OCI-LY7 (cell line): ENCODE measurements around the gene NVL. TPM values are rescaled to one million over a fixed set of nuclear protein-coding genes. Genes with fewer than 3 reads are reported as not detected.
A peak's percentile ranks its signal among the peaks of the same experiment; 100 is the strongest.

Experiments
- BruUV-seq: library from RNA; stranded (reverse); fragments of 400-500 nt; replicated peaks from 2 replicates; lab custom pipeline; 2021; lab: Mats Ljungman, UMichigan
- CTCF ChIA-PET: fragments of 300-600 bp; sonication (Branson Sonifier 250); formaldehyde crosslinking; loops from one replicate; lab custom pipeline; 2022; ENCODE audit warnings: antibody characterized with exemption; ENCODE audit not compliant: unreplicated experiment; lab: Charles Lee
- POLR2A ChIA-PET: fragments of 300-600 bp; sonication (Branson Sonifier 250); formaldehyde crosslinking; loops from one replicate; lab custom pipeline; 2022; ENCODE audit warnings: antibody characterized with exemption; lab: Charles Lee
- DNase-seq: peaks from one replicate; pipeline ENCODE4 v3.0.0-alpha.2; 2015; ENCODE audit warnings: low spot score
- H2AFZ ChIP-seq: fragments of 200-600 bp; sonication (generic), shearing (Covaris generic); 2 replicates; pipeline ENCODE4 v1.6.1; 2014; ENCODE audit warnings: mild to moderate bottlenecking, antibody characterized with exemption, low read length, moderate library complexity
- H3K27ac ChIP-seq: fragments of 200-600 bp; sonication (generic); 2 replicates; pipeline ENCODE4 v1.5.1; 2014; ENCODE audit warnings: mixed run types, low read depth, mild to moderate bottlenecking, moderate library complexity, low read length, inconsistent platforms; ENCODE audit not compliant: poor library complexity, severe bottlenecking
- H3K36me3 ChIP-seq: fragments of 200-600 bp; sonication (generic); 2 replicates; pipeline ENCODE4 v1.6.1; 2014; ENCODE audit warnings: mild to moderate bottlenecking, antibody characterized with exemption, low read length, moderate library complexity, mixed read lengths; ENCODE audit not compliant: insufficient read depth
- H3K4me1 ChIP-seq: fragments of 200-600 bp; sonication (generic); 2 replicates; pipeline ENCODE4 v1.5.1; 2014; ENCODE audit warnings: mild to moderate bottlenecking, low read length; ENCODE audit not compliant: insufficient read depth, poor library complexity, severe bottlenecking
- H3K4me2 ChIP-seq: fragments of 200-600 bp; sonication (generic); 2 replicates; pipeline ENCODE4 v1.6.1; 2014; ENCODE audit warnings: mild to moderate bottlenecking, low read length
- H3K4me3 ChIP-seq: fragments of 200-600 bp; sonication (generic); 2 replicates; pipeline ENCODE4 v1.5.1; 2014; ENCODE audit warnings: mild to moderate bottlenecking, low read depth, low read length; ENCODE audit not compliant: poor library complexity, severe bottlenecking
- H3K79me2 ChIP-seq: fragments of 200-600 bp; sonication (generic); 2 replicates; pipeline ENCODE4 v1.6.1; 2016; ENCODE audit warnings: low read depth, mild to moderate bottlenecking, low read length, moderate library complexity, mixed read lengths; ENCODE audit not compliant: insufficient read depth
- H3K9me2 ChIP-seq: fragments of 200-600 bp; sonication (generic); 2 replicates; pipeline ENCODE4 v1.6.1; 2016; ENCODE audit warnings: mild to moderate bottlenecking, low read length, mixed read lengths; ENCODE audit not compliant: insufficient read depth
- H3K9me3 ChIP-seq: fragments of 200-600 bp; sonication (generic); 2 replicates; pipeline ENCODE4 v1.6.1; 2014; ENCODE audit warnings: mild to moderate bottlenecking, mixed run types, low read length, mixed read lengths
- H4K20me1 ChIP-seq: fragments of 200-600 bp; sonication (generic); 2 replicates; pipeline ENCODE4 v1.6.1; 2014; ENCODE audit warnings: mild to moderate bottlenecking, antibody characterized with exemption, low read length, moderate library complexity, mixed read lengths; ENCODE audit not compliant: insufficient read depth
- EZH2phosphoT487 ChIP-seq: fragments of 200-600 bp; sonication (generic); IDR thresholded peaks from 2 replicates; pipeline ENCODE4 v1.6.1; 2018; ENCODE audit warnings: low read depth, borderline replicate concordance, mild to moderate bottlenecking, mixed run types, antibody characterized with exemption, low read length, moderate library complexity, mixed read lengths
- intact Hi-C: fragments of 100-400 bp; cut with micrococcal nuclease; formaldehyde crosslinking; loops from one replicate; pipeline ENCODE4 v1.10.0; 2022; ENCODE audit not compliant: unreplicated experiment
- total RNA-seq, 2 experiments: library from RNA; depleted of rRNA in 1 of 2; stranded (reverse); fragments of >200 nt in 1 of 2; shearing (Covaris generic) in 1 of 2; gene quantifications; 2 replicates each; pipeline ENCODE4 v1.2.3, GENCODE V29; 2014 to 2022
- TF ChIP-seq, protein P1 (sequence below): fragments of 200-600 bp; sonication (generic); conservative IDR thresholded peaks from 2 replicates; pipeline ENCODE4 v1.5.1; 2014; ENCODE audit warnings: mild to moderate bottlenecking, antibody characterized with exemption, low read length, moderate library complexity, mixed read lengths

Gene NVL
- total RNA-seq, 2 experiments from 2014 or later, result 31.6 to 43.0 TPM

DNA sequence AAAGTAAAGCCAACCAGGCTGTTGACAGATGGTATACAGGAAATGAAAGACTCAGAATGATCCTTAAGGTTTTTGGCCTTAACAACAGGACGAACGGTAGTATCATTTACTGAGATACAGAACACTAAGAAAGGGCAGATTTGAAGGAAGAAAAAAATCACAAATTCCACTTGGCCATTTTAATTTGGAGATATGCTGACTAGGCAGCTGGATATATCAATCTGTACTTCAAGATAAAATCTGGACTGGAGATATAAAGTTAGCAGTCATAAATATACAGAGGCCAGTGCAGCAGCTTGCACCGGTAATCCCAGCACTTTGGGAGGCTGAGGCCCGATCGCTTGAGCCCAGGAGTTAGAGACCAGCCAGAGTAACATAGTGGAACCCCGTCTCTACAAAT lies 1.3 kb downstream of the NVL start:
- H3K36me3 ChIP-seq, result peaks cover 33% of the 10 kb centered on the region
- H3K4me3 ChIP-seq, result peak overlapping the region; percentile 95
- ChIA-PET POLR2A (interaction anchor here (0.6 kb wide), 2 partner anchors 9 to 20 kb away, joined by 3 to 4 read pairs; no protein-coding TSS in a partner anchor), CTCF (no interaction called here)
- DNase-seq, result no peak
- H2AFZ ChIP-seq, result no peak overlapping the region
- H3K27ac ChIP-seq, result no peak overlapping the region
- TF ChIP-seq EZH2phosphoT487, result no peak
- TF ChIP-seq, protein P1, sequence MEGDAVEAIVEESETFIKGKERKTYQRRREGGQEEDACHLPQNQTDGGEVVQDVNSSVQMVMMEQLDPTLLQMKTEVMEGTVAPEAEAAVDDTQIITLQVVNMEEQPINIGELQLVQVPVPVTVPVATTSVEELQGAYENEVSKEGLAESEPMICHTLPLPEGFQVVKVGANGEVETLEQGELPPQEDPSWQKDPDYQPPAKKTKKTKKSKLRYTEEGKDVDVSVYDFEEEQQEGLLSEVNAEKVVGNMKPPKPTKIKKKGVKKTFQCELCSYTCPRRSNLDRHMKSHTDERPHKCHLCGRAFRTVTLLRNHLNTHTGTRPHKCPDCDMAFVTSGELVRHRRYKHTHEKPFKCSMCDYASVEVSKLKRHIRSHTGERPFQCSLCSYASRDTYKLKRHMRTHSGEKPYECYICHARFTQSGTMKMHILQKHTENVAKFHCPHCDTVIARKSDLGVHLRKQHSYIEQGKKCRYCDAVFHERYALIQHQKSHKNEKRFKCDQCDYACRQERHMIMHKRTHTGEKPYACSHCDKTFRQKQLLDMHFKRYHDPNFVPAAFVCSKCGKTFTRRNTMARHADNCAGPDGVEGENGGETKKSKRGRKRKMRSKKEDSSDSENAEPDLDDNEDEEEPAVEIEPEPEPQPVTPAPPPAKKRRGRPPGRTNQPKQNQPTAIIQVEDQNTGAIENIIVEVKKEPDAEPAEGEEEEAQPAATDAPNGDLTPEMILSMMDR, result no peak
- H3K9me3 ChIP-seq, result no peaks in the 10 kb centered on the region
- peaks cover 28% of the 10 kb centered on the region for H3K4me1 ChIP-seq
- H4K20me1 ChIP-seq, result 0 out of 2 replicates have a peak, but pooled peaks cover 5% of the 10 kb centered on the region
- no TSS peak for BruUV-seq
- intact Hi-C loops, result no loop called here
- H3K4me2 ChIP-seq, result peak overlapping the region; percentile 84
- H3K79me2 ChIP-seq, result peaks cover 56% of the 10 kb centered on the region
- H3K9me2 ChIP-seq, result no peaks in the 10 kb centered on the region

DNA sequence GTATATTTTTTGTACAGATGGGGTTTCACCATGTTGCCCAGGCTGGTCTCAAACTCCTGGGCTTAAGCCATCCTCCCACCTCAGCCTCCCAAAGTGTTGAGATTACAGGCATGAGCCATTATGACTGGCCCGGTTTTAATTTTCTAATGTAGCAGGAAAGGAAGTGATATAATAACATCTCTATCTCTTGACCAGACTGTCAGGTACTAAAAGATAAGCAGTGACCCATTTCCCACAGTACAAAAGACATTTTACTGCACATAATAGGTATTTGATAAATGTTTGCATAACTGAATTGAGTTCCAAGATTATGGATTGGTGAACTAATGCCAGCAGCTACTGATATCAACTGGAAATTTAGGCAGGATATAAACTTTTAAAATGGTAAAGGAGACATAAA lies 4.0 kb downstream of the NVL start:
- POLR2A ChIA-PET, result no interaction called here
- no TSS peak for BruUV-seq
- H3K79me2 ChIP-seq, result peaks cover 66% of the 10 kb centered on the region

GRCh38 chr1:224321706-224322105 lies 8.3 kb downstream of the NVL start:
- peaks cover 48% of the 10 kb centered on the region for H3K79me2 ChIP-seq
- ChIA-PET CTCF (no interaction called here), POLR2A (no interaction called here)
- no peak for DNase-seq
- BruUV-seq, result no TSS peak
- H3K4me1 ChIP-seq, result no peaks in the 10 kb centered on the region
- no peak overlapping the region for H3K4me3 ChIP-seq
- H2AFZ ChIP-seq, result no peak overlapping the region
- no peaks in the 10 kb centered on the region for H4K20me1 ChIP-seq
- H3K9me2 ChIP-seq, result no peaks in the 10 kb centered on the region
- H3K36me3 ChIP-seq, result peaks cover 67% of the 10 kb centered on the region
- intact Hi-C loops, result no loop called here
- no peak overlapping the region for H3K27ac ChIP-seq
- TF ChIP-seq, protein P1, result no peak
- TF ChIP-seq EZH2phosphoT487, result no peak
- no peaks in the 10 kb centered on the region for H3K9me3 ChIP-seq
- H3K4me2 ChIP-seq, result no peak overlapping the region

More for the DNA sequence above, 4.0 kb downstream of the NVL start:
- Histone ChIP-seq H3K4me2 (no peak overlapping the region), H3K9me2 (no peaks in the 10 kb centered on the region), H3K4me1 (peaks cover 17% of the 10 kb centered on the region), H3K9me3 (no peaks in the 10 kb centered on the region), H3K4me3 (no peak overlapping the region), H2AFZ (no peak overlapping the region), H4K20me1 (0 out of 2 replicates have a peak, but pooled peaks cover 5% of the 10 kb centered on the region), H3K36me3 (peaks cover 49% of the 10 kb centered on the region), H3K27ac (no peak overlapping the region)
- intact Hi-C loops, result no loop called here
- CTCF ChIA-PET, result no interaction called here
- DNase-seq, result no peak
- TF ChIP-seq, protein P1, result no peak
- TF ChIP-seq EZH2phosphoT487, result no peak
